AG08396 (cell line): ENCODE measurements around the gene CDK14.
"Not testable (repeated sequence)": the region's sequence is repeated elsewhere in the genome, so short reads cannot be mapped to it uniquely, and the experiment has no call there.

ENCODE experiments used
- DNase-seq: peaks from one replicate; pipeline ENCODE4 v3.0.0; 2012; ENCODE audit warnings: low spot score, mixed read lengths

CDK14 gene

DNA sequence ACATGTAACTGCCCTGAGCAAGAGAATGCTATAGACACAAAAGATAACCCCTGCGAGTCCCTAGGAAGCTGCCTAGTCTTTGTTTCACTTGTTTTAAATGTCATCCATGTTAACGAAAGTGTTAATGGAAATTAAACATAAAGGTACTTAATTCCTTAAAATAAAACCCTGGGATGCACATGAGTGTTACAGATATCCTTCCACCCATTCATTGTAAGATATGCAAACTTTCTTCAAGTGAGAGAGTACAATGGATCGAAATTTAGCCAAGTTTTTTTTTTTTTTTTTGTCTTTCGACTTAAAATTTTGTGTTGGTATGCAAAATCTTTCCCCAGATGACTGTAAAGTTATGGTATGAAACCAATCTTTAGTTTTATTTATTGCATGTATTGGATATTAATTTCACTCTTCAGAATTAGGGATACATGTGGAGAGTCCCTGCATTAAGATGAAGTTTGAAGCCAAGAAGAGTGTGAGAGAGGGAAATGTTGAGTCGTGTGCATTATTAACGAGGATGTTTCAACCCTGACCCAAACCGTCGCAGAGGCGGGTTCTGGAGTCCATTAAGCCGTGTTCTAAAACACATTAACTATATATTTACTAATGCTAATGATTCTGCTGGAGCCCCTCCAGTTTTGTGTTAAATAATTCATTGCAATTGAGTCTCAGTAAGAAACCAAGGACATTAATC, 1.6 kb downstream of the CDK14 start:
- no peak for DNase-seq

DNA sequence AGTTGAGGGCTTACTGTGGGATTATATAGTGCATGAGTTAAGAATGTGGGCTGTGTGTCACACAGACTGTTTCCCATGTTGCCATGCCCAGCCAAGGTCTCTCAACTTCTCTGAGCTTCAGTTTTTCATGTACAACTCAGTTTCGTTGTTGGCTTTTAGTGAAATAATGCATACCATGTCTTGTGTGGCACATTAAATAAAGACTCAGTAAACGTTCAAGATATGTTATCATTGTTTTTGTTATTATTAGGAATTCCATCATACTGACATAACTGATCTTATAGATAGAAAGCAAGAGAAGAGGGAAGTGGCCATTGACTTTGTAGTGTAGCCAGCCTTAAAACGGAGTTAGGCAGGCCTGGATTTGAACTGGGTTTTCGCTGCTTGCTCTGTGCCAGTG, 2.9 kb downstream of the CDK14 start:
- DNase-seq: no peak

DNA sequence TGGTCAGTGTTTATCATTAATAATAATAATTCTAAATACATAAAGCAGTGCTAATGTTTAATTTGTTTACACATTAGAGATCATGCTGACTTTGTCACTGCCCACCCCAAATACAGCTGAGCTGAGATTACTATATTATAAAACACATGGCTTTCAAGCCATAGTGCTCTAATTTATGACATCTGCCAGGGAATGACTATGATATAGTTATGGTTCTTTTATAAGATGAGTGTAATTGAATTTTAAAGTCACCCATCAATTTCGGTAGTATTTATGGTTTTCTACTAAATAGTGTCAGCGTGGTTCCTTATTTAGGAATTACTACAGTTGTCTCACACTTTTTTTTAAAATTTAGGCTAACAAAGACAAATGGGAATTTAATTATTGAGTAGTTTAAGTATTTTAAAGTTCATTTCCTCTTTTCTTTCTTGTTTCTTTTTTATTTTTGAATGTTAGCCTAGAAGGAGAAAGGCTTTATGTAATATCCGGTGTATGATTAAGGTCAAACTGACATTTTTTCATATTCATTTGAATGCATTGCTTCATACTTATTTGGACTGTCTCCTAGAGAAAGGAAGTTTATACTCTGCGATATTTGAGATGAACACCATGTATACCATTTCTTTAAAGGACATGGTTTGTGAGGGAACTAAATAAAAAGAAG, 3.9 kb downstream of the CDK14 start:
- no peak for DNase-seq

DNA sequence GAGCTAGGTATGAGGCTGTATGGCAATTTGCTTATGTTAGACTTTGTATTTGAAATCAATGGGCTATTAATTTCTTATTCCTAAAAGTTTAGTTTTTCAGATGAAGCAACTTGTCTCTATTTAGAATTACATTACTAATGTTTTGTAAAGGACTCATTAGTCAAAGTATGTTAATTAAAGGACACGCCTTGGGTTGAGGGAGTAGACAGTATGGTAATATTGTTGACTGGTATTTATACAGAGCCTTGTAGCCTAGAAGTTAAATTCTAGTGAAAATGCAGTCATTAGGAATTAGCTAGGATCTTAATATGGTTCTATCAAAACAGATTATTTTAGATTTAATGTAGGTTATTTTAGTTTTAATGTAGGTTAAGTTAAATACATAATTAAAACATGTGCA, 6.2 kb downstream of the CDK14 start:
- DNase-seq: no peak

DNA sequence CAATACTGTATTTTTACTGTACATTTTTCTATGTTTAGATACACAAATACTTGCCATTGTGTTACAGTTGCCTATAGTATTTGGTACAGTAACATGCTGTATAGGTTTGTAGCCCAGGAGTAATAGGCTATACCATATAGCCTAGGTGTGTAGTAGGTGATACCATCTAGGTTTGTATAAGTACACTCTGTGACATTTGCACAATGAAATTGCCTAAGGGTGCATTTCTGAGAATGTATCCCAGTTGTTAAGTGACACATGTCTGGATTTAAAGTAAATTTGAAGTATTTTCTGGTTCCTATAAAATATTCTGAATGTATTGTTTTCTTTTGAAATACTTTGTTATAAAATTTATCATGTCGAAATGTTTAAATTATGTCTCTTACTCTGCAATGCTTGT, 7.2 kb downstream of the CDK14 start:
- DNase-seq: no peak

DNA sequence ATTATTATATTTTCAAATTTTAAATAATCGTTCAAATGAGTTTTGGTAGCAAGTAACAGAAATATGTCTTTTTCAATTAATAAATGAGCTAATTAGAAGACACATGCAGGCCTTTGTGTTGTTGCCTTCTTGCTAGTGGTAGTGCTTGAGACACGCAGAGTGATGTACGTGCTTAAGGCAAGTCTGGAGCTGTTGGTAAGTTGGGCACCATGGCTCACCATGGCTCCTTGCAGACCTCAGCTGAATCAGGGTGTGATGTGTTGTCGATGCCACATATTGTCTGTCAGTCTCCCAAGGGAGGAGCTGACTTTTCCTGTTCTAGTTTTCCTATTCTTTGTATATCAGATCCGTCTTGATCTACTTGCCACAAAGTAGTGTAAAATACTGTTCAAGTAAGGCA, 8.3 kb downstream of the CDK14 start:
- DNase-seq: no peak

DNA sequence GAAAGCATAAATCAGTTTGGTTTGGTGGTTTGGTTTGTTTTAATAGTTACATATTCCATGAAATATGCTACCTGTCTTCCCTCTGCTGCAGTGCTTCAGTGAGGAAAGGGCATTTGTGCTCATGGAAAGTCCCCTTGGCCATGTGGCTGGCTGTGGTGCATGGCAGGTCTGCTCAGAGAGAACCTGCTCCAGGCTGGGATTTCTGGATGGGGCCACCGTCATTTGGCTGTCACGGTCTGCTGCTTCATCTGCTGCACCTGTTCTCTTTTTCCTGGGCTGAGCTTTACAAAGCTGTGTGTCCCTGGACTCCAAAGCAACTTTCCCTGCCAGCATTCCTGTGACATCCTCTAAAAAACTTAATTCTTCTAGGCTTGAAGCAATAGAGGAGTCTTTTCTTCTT, 8.9 kb downstream of the CDK14 start:
- DNase-seq: no peak

DNA sequence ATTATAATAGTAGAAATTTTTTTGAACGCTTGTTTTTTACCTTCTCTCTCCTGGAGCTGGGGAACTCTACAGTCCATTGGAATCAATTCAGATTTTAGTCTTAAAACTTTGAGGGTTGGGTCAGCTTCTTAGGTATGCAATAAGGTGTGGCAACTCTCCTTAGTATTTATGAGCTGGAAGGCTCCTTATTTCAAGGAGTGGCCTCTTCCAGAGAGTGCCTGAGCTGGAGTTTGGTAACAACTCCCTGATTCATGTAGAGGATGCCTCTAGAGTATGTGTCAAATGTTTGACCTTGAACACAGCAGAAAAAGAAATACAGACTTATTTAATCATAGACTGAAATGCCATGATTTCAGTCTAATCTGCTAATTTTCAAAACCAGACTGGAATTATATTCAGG, 11.1 kb downstream of the CDK14 start:
- no peak for DNase-seq

DNA sequence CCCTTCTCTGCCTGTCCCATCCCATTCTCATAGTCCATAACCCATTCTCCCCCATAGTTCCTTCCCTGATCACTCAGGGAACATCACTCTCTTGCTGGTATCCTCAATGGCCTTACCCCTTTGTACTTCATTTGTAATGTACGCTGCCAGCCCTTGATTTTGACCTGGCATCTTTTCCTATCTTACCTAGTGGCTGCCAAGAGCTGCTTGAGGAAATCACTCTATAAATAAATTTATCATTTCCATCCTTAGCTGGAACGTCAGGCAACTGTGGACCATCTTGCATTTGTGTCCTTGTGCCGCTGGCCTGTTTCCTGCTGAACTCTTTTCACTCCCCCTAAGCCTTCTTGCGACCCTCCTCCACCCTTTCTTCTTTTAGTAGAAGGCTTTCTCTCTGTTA, 14.0 kb downstream of the CDK14 start:
- no peak for DNase-seq

DNA sequence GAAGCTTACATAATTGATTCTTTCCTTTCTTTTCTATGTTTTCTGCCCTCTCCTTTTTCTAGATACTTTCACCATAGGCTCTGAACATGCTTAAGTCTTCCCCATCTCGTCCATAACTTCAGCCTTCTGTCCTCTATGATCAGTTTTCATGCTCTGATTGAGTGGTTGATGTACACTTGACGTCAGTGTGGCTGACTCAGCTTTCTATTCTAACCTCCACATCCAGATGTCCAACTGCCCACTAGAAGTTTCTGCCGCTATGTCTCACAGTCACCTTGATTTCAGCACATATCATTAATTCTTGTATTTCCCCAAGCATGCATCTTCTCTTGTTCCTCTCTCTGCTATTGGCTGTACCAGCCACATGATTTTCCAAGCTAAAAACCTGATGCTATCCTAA, 15.0 kb downstream of the CDK14 start:
- no peak for DNase-seq

DNA sequence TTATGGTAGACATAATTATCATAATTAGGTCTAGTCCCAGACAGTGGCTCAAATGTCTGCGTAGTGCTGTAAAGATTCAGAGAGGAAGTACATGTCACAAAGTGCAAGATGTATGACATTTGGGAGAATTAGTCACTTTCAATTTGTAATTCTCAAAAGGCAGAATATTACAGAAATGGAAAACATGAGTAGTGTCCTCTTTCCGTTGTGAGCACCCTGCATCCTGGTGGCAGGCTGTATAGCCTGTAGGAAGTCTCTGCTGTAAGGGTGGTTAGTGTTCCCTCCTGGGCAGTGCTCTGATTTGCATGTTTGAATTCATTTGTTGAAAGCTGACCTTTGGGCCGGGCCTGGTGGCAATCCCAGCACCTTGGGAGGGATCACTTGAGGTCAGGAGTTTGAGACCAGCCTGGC, 17.0 kb downstream of the CDK14 start:
- no peak for DNase-seq

DNA sequence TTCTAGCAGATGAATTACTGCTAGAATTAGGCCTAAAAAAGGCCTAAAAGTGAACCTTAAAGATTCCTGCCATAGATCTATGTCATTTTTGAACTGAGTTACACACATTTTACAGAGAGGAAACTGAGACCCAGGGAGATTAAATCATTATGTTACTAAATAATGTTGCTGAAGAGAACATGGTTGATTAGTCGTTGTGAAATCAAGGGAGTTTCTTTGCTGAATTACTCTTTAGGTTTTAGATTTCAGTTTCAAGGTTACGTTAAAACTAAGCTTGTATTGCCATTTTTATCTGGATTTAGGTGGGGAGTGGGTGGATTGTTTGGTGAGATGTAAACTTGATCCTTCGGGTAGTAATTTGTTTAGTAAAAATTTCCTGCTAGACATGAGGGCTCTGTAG, 21.3 kb downstream of the CDK14 start:
- DNase-seq: no peak

DNA sequence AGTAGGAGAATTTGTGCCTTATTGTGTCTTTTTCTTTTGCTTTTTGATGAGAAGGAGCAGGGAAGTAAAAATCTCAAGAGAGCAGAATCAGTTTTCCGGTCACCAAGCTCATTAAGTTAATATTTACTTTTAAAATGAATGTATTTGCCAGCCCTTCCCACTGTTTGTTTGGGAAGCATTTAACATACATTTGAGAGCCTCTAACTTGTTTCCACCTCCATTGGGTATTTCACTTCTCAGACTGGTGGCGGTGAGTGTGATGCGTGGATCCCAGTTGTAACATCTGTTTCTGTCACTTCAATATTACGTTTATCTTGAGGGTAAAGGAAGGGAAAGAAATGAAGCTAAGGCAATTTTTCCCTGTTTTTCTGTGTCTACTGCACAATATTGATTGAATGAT, 22.8 kb downstream of the CDK14 start:
- no peak for DNase-seq

DNA sequence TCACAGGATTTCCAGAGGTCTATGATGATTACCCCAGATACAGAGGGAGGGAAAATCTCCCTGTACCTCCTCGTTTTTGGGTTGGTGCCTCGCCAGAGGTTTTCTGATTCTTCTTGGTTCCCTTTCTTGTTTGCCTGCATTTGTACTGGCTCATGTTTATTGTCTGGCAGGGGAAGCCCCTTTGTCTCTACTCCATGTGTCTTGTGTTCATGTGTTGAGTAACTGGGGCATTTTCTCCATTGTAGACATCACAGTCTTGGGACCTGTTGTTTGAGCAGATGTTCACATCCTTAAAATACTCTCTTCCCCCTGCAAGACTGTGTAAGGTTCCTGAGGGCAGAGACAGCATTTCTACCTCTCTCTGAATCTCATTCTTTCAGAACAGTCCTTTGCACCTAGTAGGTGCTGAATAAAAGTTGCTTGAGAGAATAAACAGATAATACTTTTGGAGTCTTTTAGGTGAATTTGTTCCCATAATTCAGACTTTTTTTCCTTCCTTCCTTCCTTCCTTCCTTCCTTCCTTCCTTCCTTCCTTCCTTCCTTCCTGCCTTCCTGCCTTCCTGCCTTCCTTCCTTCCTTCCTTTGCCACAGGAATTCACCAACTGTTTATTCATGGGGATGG, 25.1 kb downstream of the CDK14 start:
- DNase-seq: no peak

DNA sequence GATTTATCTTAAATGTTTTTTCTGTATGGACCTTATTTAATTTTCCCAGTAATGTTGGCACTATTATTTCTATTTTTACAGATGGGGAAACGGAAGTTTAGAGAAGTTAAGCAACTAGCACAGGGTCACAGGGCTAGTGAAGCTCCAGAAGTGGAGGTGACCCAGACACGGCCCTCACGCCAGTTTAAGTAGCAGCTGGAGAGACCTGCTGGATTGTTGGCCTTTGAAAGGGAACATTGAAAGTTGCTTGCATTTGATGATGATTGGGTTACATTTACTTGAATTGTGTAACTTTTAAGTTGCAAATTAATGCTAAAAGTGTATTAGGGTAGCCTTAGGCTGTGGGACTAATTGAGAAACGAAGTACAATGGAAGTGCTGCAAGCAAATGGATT, 25.6 kb downstream of the CDK14 start:
- no peak for DNase-seq

DNA sequence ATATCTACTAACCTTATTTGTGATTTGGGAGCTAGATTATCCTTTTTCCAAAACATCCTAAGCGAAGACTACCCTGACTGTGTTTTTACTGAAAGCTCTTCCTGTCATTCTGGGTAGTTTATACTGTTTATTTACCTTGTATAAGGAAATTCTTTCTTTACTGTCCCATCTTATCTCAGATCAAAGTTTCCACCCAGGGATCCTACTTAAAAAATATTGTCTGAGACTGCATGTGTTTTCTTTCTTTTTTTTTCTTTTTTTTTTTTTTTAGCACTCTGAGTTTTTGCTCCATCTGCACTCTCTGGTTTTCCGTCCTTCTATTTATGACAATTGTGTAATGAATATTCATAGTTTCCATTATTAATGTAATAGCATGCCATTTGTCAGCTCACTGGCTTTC, 26.5 kb downstream of the CDK14 start:
- DNase-seq: no peak

DNA sequence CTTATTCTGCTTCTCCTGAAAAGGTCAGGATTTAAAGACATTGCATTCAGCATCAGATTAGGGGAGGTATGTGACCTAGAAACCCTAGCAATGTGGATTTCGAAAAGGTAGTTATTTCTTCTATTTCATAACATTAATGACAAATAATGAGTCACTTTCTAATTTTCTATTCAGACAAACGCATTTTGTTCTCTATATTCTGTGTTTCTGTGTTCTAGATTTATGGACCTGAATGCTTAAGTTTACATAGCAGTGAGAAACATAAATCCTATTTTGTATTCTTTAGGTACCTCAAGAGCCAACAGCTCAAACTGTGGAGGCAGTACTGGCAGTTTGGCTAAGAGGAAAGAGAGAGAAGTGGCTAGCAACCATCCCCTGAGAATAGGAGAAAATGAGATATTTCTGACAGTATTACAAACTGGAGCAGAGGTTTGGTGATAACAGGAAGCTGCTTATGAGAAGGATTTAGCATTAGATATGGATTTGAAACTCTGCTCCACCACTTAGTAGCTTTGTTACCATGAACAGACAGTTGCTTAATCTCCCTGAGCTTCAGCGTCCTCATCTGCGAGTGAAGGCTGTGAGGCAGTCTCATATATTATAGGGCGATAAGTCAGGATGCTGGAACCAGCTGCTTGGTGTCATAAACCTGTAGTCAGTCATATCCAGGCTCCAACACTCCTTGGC, 28.2 kb downstream of the CDK14 start:
- DNase-seq: no peak

DNA sequence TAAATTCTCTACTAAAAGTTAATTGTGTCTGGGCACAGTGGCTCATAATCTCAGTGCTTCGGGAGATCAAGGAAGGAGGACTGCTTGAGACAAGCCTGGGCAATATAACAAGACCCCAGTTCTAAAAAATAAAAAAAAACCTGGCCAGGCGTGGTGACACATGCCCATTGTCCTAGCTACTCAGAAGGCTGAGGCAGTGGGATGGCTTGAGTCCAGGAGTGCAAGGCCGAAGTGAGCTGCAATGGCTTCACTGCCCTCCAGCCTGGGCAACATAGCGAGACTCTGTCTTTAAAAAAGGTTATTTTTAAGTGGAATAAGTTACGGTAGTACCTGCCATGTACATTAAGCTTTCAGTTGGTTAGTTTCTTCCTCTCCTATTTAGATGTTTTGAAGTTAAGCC, 28.9 kb downstream of the CDK14 start:
- no peak for DNase-seq

DNA sequence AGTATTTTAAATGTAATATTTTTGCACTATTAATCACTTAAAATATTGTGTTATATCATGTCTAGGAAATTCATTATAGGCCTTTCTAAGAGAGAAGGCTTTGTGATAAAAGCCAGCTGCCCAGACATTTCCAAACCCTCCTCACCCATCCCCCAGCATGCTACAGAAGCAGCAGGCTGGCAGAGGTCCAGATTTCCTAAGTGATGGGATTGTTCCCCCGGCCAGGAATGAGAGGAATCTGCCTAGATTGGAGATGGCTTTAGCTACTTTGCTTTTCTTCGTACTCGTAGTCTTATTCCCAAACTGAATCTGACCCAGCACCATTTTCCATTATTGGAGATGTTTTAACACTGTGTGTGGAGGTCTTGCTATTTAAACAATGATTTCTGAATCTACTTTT, 29.4 kb downstream of the CDK14 start:
- DNase-seq: no peak

DNA sequence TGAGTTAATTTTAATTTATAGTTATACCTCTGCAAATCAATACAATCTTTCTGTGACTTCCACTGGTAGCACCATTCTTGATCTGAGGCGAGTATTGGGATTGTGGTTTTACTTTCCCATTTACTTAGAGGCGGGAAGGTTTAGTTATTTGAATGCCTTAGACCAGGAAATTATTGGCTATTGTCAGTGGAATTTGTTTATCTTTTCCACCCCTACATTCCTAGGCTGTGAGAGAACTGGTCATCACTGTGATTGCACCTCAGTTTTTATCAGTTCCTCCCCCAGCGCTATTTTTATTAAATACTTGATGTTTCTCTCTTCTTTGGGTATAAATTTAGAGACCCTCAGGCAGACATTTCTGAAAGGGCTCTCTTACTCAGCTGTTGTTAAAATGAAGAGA, 29.9 kb downstream of the CDK14 start:
- DNase-seq: peak; percentile 56

DNA sequence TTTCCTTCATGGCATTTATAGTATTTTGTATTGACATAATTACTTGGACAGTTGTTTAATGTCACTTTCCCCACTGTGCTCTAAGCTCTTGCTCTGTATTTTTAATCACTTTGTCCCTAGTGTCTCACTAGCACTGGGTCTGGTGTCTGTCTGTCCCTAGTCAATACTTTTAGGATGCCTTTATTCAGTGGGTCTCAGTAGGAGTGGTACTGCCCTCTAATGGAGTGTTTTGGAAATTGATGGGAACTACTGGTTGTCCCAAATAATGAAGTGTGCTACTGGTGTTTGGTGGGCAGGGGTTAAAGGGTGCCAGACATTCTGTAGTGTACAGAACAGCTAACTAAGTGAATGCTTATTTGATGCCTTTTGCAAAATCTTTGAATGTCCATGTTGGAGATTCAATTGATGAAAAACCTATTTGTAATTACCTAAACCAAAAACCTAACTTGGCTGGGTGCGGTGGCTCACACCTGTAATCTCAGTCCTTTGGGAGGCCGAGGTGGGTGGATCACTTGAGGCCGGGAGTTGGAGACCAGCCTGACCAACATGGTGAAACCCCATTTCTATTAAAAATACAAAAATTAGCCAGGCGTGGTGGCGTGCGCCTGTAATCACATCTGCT, 33.3 kb downstream of the CDK14 start:
- peak; percentile 50 for DNase-seq

DNA sequence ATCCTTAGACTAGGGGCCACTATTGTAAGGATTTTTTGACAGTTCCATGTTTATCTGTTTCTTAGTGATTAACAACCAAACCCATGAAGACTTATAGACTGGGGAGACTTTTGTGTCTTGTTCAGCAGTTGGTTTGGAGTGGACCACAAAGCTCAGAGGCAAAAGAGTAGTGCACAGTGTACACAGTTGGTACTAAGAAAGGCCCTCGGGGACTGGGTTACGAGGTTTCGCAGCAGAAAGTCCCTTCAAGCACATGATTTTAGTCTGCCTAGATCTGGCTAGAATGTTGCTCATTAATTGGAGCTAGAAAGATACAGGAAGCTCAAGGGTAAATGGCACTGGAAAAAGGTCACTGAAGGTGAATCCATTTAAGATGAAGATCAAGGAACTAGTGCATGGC, 35.4 kb downstream of the CDK14 start:
- DNase-seq: no peak

DNA sequence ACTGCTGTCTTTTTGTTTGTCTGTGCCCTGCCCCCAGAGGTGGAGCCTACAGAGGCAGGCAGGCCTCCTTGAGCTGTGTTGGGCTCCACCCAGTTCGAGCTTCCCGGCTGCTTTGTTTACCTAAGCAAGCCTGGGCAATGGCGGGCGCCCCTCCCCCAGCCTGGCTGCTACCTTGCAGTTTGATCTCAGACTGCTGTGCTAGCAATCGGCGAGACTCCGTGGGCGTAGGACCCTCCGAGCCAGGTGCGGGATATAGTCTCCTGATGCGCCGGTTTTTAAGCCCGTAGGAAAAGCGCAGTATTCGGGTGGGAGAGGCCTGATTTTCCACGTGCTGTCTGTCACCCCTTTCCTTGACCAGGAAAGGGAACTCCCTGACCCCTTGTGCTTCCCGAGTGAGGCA, 43.6 kb downstream of the CDK14 start:
- not testable (repeated sequence) for DNase-seq
